Suprapubic skin (tissue), 4 donors: ENCODE data around the gene ZNF740. TPM values are rescaled to one million over a fixed set of nuclear protein-coding genes. Genes with fewer than 3 reads are reported as not detected.
"Not testable (repeated sequence)": the region's sequence is repeated elsewhere in the genome, so short reads cannot be mapped to it uniquely, and the experiment has no call there.

Experiments used
- DNase-seq, 2 donors: peaks; one replicate each; pipeline ENCODE4 v3.0.0-alpha.2; 2019; ENCODE audit warnings: low spot score in 2 of 2
- H3K27ac ChIP-seq: fragments of 200-600 bp; sonication (generic); one replicate; pipeline ENCODE4 v1.5.1; 2019
- H3K27me3 ChIP-seq: fragments of 200-600 bp; sonication (generic); one replicate; pipeline ENCODE4 v1.5.1; 2019
- H3K36me3 ChIP-seq: fragments of 200-600 bp; sonication (generic); one replicate; pipeline ENCODE4 v1.5.1; 2019
- H3K4me1 ChIP-seq: fragments of 200-600 bp; sonication (generic); one replicate; pipeline ENCODE4 v1.5.1; 2019
- H3K4me3 ChIP-seq: fragments of 200-600 bp; sonication (generic); one replicate; pipeline ENCODE4 v1.5.1; 2019; ENCODE audit warnings: mild to moderate bottlenecking
- H3K9me3 ChIP-seq: fragments of 200-600 bp; sonication (generic); one replicate; pipeline ENCODE4 v1.5.1; 2019
- EP300 ChIP-seq: sonication (generic); formaldehyde crosslinking; IDR thresholded peaks from one replicate; pipeline ENCODE4 v1.6.1; 2017; ENCODE audit warnings: antibody characterized with exemption
- POLR2A ChIP-seq, 2 donors: fragments of 450-650 bp; IDR thresholded peaks; one replicate each; pipeline ENCODE4 v1.6.1; 2017; ENCODE audit warnings: antibody characterized with exemption in 2 of 2, mild to moderate bottlenecking in 2 of 2, moderate library complexity in 2 of 2
- POLR2AphosphoS5 ChIP-seq, 3 donors: sonication (generic); formaldehyde crosslinking; IDR thresholded peaks; one replicate each; pipeline ENCODE4 v1.6.1; 2017; ENCODE audit warnings: antibody characterized with exemption in 3 of 3
- WGBS: methylation state at CpG from one replicate; pipeline ENCODE4 v1.1.5; 2018; 5-methylcytosine and 5-hydroxymethylcytosine counted together
- total RNA-seq, 4 donors: library from RNA; depleted of rRNA; stranded (reverse); fragments of >200 nt; gene quantifications; one replicate each; pipeline ENCODE4 v1.1.0, GENCODE V29; 2016
- TF ChIP-seq, protein P1 (sequence below), 2 donors: fragments of 200-600 bp in 1 of 2; fragments of 450-650 bp in 1 of 2; sonication (generic) in 1 of 2; IDR thresholded peaks; one replicate each; pipeline ENCODE4 v1.5.1; 2016 to 2019; ENCODE audit warnings: antibody characterized with exemption in 2 of 2, mild to moderate bottlenecking in 1 of 2, moderate library complexity in 1 of 2

Gene ZNF740
- total RNA-seq, 4 donors from 2014 or later: 5.9 to 38.9 (median 15.2) TPM

DNA sequence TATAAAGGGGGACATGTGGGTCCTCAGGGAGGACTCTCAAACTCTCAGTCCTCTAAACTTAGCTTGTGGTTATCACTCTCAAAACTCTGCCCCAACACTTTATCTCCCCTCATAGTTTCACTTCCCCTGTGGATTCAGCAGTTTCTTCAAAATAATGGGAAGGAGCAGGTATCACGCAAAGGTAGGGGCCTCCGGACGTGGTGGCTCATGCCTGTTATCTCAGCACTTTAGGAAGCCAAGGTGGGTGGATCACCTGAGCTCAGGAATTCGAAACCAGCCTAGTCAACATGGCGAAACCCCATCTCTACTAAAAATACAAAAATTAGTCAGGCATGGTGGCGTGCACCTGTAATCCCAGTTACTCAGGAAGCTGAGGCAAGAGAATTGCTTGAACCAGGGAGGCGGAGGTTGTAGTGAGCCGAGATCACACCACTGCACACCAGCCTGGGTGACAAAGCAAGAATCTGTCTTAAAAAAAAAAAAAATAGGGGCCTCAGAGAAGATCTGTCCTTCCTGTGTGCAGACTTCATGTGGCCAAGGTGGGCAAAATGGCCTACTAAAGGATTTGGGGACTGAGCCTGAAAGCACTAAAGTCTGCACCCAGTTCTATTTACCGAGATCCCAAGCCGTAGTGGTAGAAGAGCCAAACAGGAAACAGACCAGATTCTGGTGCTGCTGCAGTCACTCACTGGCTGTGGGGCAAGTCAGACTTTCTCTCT is 20.1 kb downstream of the ZNF740 start:
- DNase-seq: no peak
- 76% methylated on average over 10 of the region's 10 CpGs for whole genome bisulfite sequencing
- H3K27me3 ChIP-seq: no peaks in the 10 kb centered on the region
- TF ChIP-seq, protein P1, sequence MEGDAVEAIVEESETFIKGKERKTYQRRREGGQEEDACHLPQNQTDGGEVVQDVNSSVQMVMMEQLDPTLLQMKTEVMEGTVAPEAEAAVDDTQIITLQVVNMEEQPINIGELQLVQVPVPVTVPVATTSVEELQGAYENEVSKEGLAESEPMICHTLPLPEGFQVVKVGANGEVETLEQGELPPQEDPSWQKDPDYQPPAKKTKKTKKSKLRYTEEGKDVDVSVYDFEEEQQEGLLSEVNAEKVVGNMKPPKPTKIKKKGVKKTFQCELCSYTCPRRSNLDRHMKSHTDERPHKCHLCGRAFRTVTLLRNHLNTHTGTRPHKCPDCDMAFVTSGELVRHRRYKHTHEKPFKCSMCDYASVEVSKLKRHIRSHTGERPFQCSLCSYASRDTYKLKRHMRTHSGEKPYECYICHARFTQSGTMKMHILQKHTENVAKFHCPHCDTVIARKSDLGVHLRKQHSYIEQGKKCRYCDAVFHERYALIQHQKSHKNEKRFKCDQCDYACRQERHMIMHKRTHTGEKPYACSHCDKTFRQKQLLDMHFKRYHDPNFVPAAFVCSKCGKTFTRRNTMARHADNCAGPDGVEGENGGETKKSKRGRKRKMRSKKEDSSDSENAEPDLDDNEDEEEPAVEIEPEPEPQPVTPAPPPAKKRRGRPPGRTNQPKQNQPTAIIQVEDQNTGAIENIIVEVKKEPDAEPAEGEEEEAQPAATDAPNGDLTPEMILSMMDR (IDR thresholded peaks at IDR 0.05): no peak
- TF ChIP-seq POLR2AphosphoS5 (IDR thresholded peaks at IDR 0.05): no peak
- no peak for TF ChIP-seq POLR2A (IDR thresholded peaks at IDR 0.05)
- TF ChIP-seq EP300: no peak
- H3K9me3 ChIP-seq: no peaks in the 10 kb centered on the region
- no peak overlapping the region for H3K27ac ChIP-seq
- peaks cover 8% of the 10 kb centered on the region for H3K4me1 ChIP-seq
- H3K36me3 ChIP-seq: no peaks in the 10 kb centered on the region
- no peak overlapping the region for H3K4me3 ChIP-seq

DNA sequence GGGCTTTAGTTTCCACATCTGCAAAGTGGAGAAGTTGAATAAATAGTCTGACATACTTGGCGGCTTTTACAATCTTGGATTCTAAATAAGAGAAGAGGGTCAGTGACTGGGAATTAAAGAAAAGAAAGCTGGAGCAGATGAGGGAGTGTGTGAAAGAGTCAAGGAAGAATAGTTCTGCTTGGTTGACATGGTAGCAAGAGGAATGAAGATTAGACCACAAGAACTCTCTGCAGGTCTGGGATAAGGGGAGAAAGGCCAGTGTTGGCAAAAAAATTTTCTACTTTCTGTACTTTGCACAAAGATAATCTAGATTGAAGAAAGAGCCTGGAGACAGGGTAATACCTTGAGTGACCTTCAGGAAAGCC is 20.6 kb downstream of the ZNF740 start:
- no peak overlapping the region for H3K4me3 ChIP-seq
- H3K9me3 ChIP-seq: no peaks in the 10 kb centered on the region
- no peak overlapping the region for H3K27ac ChIP-seq
- 77% methylated on average over 1 of the region's 1 CpG for WGBS
- no peaks in the 10 kb centered on the region for H3K36me3 ChIP-seq
- TF ChIP-seq POLR2A (IDR thresholded peaks at IDR 0.05) (no peak), EP300 (no peak), POLR2AphosphoS5 (IDR thresholded peaks at IDR 0.05) (no peak)
- TF ChIP-seq, protein P1 (IDR thresholded peaks at IDR 0.05): no peak
- peaks cover 12% of the 10 kb centered on the region for H3K4me1 ChIP-seq
- DNase-seq: no peak
- no peaks in the 10 kb centered on the region for H3K27me3 ChIP-seq

DNA sequence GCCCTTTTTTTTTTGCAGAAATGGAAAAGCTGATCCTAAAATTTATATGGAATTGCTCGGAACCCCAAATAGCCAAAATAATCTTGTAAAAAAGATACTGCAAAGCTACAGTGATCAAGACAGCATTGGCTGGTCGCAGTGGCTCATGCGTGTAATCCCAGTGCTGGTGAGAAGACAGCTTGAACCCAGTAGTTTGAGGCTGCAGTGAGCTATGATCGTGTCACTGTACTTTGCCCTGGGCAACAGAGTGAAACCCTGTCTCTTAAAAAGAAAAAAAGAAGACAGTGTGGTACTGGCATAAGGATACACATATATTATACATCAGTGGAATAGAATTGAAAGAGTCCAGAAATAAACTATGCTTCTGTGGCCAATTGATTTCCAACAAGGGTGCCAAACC is 21.1 kb downstream of the ZNF740 start:
- Histone ChIP-seq H3K4me3 (no peak overlapping the region), H3K27me3 (no peaks in the 10 kb centered on the region), H3K36me3 (no peaks in the 10 kb centered on the region), H3K4me1 (peaks cover 16% of the 10 kb centered on the region), H3K27ac (no peak overlapping the region), H3K9me3 (no peaks in the 10 kb centered on the region)
- WGBS: 85% methylated on average over 4 of the region's 4 CpGs
- DNase-seq: no peak
- TF ChIP-seq POLR2A (IDR thresholded peaks at IDR 0.05) (no peak), POLR2AphosphoS5 (IDR thresholded peaks at IDR 0.05) (no peak), EP300 (no peak)
- TF ChIP-seq, protein P1 (IDR thresholded peaks at IDR 0.05): no peak

DNA sequence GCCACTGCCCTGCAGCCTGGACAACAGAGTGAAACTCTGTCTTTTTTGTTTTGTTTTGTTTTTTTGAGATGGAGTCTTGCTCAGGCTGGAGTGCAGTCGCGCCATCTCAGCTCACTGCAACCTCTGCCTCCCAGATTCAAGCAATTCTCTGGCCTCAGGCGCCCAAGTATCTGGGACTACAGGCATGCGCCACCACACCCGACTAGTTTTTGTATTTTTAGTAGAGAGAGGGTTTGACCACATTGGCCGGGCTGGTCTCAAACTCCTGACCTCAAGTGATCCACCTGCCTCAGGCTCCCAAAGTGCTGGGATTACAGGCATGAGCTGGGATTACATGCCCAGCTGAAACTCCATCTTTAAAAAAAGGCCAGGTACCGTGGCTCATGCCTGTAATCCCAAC is 21.8 kb downstream of the ZNF740 start:
- not testable (repeated sequence) for H3K36me3 ChIP-seq, DNase-seq, H3K9me3 ChIP-seq, H3K4me3 ChIP-seq, H3K27me3 ChIP-seq, H3K27ac ChIP-seq
- peaks cover 22% of the 10 kb centered on the region for H3K4me1 ChIP-seq
- WGBS: 88% methylated on average over 7 of the region's 7 CpGs

DNA sequence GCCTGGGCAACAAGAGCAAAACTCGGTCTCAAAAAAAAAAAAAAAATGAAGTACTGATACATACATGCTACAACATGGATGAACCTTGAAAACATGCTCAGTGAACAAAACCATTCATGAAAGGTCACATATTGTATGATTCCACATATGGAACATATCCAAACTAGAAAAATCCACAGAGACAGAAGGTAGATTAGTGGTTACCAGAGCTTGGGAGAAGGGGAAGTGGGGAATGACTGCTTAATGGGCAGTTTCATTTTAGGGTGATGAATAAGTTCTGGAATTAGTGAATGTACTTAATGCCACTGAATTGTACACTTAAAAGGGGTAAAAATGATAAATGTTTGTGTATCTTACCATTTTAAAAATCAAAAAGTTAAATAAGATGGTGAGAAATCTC is 23.8 kb downstream of the ZNF740 start:
- H3K27ac ChIP-seq: no peak overlapping the region
- no peaks in the 10 kb centered on the region for H3K27me3 ChIP-seq
- no peak overlapping the region for H3K4me3 ChIP-seq
- DNase-seq: no peak
- whole genome bisulfite sequencing: 100% methylated on average over 1 of the region's 1 CpG
- H3K9me3 ChIP-seq: no peaks in the 10 kb centered on the region
- peaks cover 29% of the 10 kb centered on the region for H3K4me1 ChIP-seq
- TF ChIP-seq POLR2A (IDR thresholded peaks at IDR 0.05) (no peak), POLR2AphosphoS5 (IDR thresholded peaks at IDR 0.05) (no peak)
- TF ChIP-seq, protein P1 (IDR thresholded peaks at IDR 0.05): no peak
- H3K36me3 ChIP-seq: no peaks in the 10 kb centered on the region
